NCI-H748 (cell line): ENCODE data around the gene C16orf87.

Source experiments
- DNase-seq: peaks from one replicate; lab custom pipeline; 2025; ENCODE audit not compliant: unreplicated experiment; lab: John Stamatoyannopoulos, UW

Gene C16orf87

DNA sequence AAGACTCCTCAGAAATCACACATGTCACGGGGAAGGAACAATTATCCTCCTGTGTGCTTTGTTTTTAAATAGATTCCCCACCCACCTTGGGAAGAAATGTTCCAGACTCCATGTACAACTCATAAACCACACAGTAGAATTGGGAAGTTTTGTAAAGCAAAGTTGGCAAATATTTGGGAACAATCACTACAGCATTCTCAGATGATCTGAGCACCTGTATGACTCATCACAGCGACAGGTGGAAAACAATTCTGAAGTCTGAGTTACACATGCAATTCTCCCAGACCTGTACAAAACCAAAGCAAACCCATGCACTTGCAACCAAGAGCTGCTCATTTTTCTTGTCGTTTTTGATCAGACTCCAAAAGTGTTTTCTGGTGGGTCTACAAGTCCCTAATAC lies 68.4 kb downstream of the C16orf87 start:
- peak; percentile 79 for DNase-seq

DNA sequence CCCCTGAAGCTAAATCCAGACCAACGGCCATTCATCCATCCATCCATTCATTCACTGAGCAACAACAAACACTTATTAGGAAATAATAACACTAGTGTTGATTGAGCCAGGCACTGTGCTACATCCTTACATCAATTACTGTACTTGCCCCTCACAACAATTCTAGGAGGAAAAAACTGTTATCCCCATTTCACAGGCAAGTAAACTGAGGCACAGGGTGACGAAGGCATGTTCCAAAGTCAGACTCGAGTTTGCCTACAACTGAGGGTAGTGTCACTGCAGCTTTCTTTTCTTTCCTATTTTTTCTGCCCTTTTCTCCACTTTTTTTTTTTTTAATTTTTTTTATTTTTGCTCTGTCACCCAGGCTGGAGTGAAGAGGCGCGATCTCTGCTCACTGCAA lies 71.7 kb downstream of the C16orf87 start:
- DNase-seq = no peak

DNA sequence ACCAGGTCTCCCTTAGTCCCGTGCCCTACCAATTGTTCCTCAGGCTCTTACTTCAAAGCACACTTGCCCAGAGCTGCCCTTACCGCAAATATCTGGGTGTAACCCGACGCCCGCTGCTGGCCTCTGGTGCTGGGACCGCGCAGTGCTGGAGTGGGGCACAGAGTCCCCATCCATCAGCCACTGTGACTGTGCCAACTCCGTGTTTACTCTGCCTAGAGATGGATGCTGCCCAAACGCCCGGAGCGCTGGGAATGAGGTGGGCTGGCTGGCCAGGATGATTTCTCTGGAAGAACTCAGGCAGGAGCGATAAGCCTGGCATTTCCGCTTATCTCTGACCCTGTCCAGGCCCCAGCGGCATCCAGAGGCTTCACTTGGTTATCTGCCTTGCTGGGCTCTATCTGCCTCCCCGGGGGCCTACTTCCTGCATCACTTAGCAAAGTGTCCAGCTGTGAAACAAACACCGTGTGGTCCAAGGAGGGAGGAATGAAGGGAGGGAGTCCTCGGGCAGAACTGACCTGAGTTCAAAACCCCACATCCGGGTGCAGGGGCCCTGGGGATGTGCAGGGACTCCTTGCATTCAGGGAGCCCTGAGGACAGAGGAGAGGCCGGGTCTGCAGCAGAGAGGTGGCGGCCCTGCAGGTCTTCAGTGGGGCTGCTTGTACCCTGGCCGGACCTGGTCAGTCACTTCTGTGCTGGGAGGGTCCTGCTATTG lies 73.5 kb downstream of the C16orf87 start:
- DNase-seq = peak; percentile 37

DNA sequence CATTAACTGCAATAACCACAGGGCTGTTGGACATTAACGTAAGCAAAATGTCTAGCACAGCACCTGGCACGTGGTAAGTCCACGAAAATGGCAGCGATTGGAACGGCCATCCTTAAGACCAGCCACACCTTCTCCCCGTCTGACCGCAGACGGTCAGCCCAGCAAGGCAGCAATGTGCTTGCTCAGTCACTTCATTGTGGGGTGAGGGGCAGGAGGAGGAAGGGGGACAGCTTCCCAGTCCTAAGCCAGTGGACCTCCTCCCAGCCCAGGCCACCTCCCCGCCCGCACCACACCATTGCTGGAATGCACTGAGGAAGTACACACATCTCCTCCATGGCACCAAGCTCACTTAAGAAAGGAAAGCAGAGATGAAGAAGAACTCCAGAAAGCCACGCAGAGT lies 74.2 kb downstream of the C16orf87 start:
- DNase-seq = no peak

DNA sequence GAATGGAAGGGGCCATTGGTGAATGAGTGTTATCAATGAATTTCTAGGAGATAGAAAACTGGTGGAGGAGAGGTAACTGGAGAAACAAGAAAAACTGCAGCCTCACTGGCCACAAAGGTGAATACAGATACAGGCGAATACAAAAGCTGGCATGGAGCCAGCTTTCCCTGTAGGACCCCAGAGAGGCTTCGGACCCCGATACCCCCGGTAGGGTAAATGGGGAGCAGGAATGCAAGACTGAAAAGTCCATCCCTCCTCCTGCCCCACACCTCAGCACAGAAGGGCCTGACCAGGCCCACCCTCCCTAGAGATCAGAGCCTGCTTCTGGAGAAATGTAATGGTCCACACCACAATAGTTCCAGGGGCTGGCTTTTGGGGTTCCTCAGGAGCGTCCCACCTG lies 78.0 kb downstream of the C16orf87 start:
- no peak for DNase-seq

DNA sequence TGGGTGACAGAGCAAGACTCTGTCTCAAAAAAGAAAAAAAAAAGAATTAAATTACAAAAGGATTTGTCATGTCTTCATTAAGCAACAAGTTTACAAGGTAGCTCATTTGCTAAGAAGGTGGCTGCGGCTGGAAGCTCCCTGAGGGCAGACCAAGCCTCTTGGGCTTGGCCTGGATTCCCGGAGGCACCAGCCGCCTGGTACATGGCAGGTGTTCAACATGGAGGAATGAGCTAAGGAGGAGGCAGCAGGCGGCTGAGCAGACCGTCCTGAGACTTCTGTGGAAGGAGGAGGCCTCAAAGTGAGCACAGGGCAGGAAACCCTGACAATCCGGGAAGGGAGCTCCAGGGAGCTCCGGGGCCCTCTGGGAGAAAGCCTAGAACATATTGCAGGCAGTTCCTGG lies 79.6 kb downstream of the C16orf87 start:
- DNase-seq = no peak

DNA sequence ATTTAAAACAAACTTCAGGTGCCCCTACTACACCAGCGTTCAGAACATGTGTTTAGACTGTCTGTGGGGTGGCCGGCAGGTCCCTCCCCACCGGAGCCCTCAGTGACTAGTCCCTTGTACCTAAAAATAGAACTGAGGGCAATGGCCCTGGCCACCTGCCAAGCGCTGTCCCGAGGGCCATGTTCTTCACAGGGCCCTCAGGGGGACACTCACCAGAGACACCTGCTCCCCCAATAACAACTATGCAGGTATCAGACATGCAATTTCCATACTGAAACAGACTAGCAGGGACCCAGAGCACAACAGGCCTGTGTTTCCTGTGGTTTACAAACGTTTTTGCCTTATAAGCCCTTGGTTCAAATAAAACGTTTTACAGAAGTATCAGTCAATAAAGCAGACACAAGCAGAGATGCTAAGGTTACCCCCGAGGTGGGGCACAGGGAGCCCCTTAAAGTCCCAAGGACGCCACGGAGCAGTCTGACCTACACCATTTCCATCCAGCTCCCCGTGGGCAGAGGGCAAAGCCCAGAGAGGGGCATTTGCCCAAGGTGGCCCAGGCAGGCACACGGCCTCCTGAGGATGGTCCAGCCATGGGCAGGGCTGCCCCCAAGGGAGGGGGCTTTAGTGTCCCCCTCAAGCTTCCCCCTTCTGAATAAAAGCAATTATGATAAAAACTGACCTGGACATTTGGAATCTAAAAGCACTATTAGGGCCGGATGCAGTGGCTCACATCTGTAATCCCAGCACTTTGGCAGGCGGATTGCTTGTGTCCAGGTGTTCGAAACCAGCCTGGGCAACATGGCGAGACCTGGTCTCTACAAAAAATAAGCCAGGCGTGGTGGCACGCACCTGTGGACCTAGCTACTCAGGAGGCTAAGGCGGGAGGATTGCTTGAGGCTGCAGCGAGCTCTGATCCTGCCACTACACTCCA lies 81.9 kb downstream of the C16orf87 start:
- peak; percentile 5 for DNase-seq

DNA sequence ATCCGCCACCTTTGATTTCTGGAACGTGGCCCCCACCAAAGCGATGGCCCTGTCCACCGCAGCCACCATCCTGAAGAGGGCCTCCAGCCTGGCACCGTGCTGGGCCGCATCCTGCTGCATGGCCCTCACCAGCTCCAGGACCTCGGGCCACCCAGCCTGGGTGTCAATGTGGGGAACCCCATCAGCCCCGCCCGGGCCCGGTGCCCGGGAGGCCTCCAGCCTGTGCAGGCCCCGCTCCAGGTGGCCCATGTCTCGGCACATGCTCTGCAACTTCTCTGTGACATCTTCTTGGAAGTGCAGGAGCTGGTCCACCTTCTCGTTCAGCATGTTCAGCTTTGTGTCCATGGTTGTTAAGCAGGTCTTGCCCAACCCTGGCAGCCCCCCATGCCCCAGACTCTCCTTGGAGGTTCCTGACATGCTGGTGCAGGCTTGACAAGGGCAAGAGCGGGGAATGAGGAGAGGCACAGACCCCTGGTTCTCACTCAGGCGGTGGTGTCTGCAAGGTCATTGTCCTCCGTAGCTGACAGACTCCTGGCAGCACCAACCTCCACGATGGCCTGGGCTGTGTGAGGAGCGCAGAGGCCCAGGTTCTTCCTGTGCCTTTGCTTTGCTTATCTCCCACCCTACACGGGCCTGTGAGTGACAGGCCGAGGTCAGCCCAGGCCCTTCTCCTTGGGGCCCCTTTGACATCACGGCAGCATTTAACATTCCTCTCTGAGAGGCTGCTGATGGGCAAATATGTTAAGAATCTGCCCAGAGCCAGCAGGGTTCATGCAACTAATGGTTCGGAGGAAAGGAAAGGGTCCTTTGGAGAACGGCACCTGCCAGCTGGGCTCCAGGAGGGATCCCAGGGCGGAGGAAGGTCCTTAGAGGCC lies 83.0 kb downstream of the C16orf87 start, which contains the start of gene MYLK3:
Gene MYLK3 (minus strand): TSS at position 568 of the 875 bp plus-strand sequence. CDS start 151 bp downstream, at position 417.
- DNase-seq = no peak

DNA sequence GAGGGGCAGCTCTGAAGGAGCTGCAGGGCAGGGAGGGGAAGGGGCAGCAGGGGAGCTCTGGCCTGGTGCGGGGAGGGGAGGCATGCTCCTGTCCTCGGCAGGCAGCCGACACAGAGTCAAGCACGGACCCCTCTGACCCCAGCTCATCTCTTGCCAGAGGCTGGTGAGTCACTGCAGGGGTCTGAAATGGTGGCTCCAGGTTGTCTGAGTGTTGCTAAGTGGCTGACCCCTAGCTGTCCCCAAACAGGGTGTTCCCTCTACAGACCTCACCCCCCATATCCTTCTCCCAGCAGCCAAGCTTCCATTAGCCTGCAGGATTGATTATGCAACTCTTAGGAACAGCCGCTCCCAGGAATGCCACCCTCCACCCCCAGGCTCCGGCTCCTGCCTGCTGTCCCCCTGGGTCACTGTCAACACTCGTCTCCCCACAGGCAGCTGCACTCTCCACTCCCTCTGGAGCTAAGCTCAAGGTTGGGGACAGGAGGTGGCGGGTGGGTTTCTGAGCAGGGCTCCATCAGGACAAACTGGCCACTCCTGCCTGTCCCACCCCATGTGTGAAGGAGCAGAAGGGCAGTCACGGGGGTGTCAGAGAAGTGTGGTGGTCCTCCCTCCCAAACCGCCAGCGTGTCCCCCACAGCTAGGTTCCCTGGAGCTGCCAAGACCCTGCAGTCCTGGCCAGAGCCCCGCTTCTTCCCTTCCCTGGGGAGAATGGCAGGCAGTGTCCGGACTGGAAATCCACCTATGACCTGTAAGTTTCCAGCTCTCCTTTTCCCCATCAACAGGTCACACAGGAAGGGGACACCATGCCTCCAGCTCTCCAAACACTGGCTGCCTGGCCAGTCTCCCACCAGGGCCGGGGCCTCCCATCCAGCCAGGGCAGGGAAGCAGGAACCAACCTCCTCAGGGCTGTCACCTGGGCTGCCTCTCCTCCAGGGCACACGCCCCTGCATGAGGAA lies 83.9 kb downstream of the C16orf87 start:
- peak; percentile 14 for DNase-seq
